ENCODE data around the gene TAF3.
A peak's percentile ranks its signal among the peaks of the same experiment; 100 is the strongest.

TAF3 gene

GRCh38 chr10:8035641-8036470 lies 217.6 kb downstream of the TAF3 start:
- DNase-seq: no peak

- no peak for DNase-seq
Observed at GRCh38 chr10:8036506-8037198, 218.3 kb downstream of the TAF3 start.

GRCh38 chr10:8037199-8037801 lies 219.0 kb downstream of the TAF3 start:
- DNase-seq: no peak

GRCh38 chr10:8037941-8038894 lies 219.9 kb downstream of the TAF3 start:
- DNase-seq: no peak

- no peak for DNase-seq
Observed at GRCh38 chr10:8039321-8039881, 221.1 kb downstream of the TAF3 start.

GRCh38 chr10:8040651-8041050 lies 222.3 kb downstream of the TAF3 start:
- DNase-seq: no peak

GRCh38 chr10:8041284-8041991 lies 223.1 kb downstream of the TAF3 start:
- DNase-seq: no peak

- no peak for DNase-seq
Observed at GRCh38 chr10:8041992-8042720, 223.9 kb downstream of the TAF3 start.

GRCh38 chr10:8042721-8043568 lies 224.6 kb downstream of the TAF3 start:
- no peak for DNase-seq

- no peak for DNase-seq
Observed at GRCh38 chr10:8043569-8044306, 225.4 kb downstream of the TAF3 start.

GRCh38 chr10:8044331-8044907 lies 226.1 kb downstream of the TAF3 start:
- no peak for DNase-seq

GRCh38 chr10:8044908-8045725 lies 226.8 kb downstream of the TAF3 start:
- no peak for DNase-seq

- no peak for DNase-seq
Observed at GRCh38 chr10:8045726-8046494, 227.6 kb downstream of the TAF3 start.

- no peak for DNase-seq
Observed at GRCh38 chr10:8047452-8048280, 229.4 kb downstream of the TAF3 start.

- peak; percentile 43 for DNase-seq
Observed at GRCh38 chr10:8048281-8049008, 230.1 kb downstream of the TAF3 start.
